ENCODE measurements around the gene GUCA1A.

- TF ChIP-seq LEF1 (IDR thresholded peaks at IDR 0.05; ENCODE audit: borderline replicate concordance) (no peak), FOXM1 (IDR thresholded peaks at IDR 0.05; ENCODE audit: borderline replicate concordance) (no peak), BHLHE40 (IDR thresholded peaks at IDR 0.05; ENCODE audit: borderline replicate concordance) (no peak), FOXA1 (IDR thresholded peaks at IDR 0.05) (no peak), FOXK2 (IDR thresholded peaks at IDR 0.05) (no peak), NFRKB (IDR thresholded peaks at IDR 0.05) (no peak), SUZ12 (IDR thresholded peaks at IDR 0.05) (no peak), HDGF (IDR thresholded peaks at IDR 0.05; ENCODE audit: borderline replicate concordance) (no peak), SP1 (IDR thresholded peaks at IDR 0.05) (no peak), ARNT (IDR thresholded peaks at IDR 0.05) (no peak)
- TF ChIP-seq, protein P1, sequence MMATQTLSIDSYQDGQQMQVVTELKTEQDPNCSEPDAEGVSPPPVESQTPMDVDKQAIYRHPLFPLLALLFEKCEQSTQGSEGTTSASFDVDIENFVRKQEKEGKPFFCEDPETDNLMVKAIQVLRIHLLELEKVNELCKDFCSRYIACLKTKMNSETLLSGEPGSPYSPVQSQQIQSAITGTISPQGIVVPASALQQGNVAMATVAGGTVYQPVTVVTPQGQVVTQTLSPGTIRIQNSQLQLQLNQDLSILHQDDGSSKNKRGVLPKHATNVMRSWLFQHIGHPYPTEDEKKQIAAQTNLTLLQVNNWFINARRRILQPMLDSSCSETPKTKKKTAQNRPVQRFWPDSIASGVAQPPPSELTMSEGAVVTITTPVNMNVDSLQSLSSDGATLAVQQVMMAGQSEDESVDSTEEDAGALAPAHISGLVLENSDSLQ (IDR thresholded peaks at IDR 0.05), result no peak
These were observed 44.5 kb upstream of the GUCA1A start for GRCh38 chr6:42128460-42129359.

Measured in HEK293T (cell line).